Esophagus muscularis mucosa (tissue), 4 donors: ENCODE measurements around the gene HS3ST5.

Experiments
- CTCF ChIP-seq, 3 experiments: fragments of 200-600 bp in 2 of 3; fragments of 450-650 bp in 1 of 3; sonication (generic) in 2 of 3; IDR thresholded peaks; one replicate each; pipeline ENCODE4 v1.5.1; 2017 to 2019; ENCODE audit warnings: antibody characterized with exemption in 3 of 3, mild to moderate bottlenecking in 2 of 3, moderate library complexity in 1 of 3
- EP300 ChIP-seq: sonication (generic); formaldehyde crosslinking; IDR thresholded peaks from one replicate; pipeline ENCODE4 v1.6.1; 2017; ENCODE audit warnings: antibody characterized with exemption
- POLR2A ChIP-seq: fragments of 450-650 bp; IDR thresholded peaks from one replicate; pipeline ENCODE4 v1.6.1; 2017; ENCODE audit warnings: antibody characterized with exemption, moderate library complexity, mild to moderate bottlenecking, low read depth

GRCh38 chr6:114051031-114051430 lies 291.8 kb downstream of the HS3ST5 start:
- TF ChIP-seq CTCF (IDR thresholded peaks at IDR 0.05) (no peak), POLR2A (no peak), EP300 (no peak)
